ENCODE results near the gene ISLR. TPM values are rescaled to one million over a fixed set of nuclear protein-coding genes. Genes with fewer than 3 reads are reported as not detected.

Gene ISLR
- polyA plus RNA-seq, 2 of the 4 experiments (the other 2 are of a cell fraction): 0.10 to 0.43 TPM

DNA sequence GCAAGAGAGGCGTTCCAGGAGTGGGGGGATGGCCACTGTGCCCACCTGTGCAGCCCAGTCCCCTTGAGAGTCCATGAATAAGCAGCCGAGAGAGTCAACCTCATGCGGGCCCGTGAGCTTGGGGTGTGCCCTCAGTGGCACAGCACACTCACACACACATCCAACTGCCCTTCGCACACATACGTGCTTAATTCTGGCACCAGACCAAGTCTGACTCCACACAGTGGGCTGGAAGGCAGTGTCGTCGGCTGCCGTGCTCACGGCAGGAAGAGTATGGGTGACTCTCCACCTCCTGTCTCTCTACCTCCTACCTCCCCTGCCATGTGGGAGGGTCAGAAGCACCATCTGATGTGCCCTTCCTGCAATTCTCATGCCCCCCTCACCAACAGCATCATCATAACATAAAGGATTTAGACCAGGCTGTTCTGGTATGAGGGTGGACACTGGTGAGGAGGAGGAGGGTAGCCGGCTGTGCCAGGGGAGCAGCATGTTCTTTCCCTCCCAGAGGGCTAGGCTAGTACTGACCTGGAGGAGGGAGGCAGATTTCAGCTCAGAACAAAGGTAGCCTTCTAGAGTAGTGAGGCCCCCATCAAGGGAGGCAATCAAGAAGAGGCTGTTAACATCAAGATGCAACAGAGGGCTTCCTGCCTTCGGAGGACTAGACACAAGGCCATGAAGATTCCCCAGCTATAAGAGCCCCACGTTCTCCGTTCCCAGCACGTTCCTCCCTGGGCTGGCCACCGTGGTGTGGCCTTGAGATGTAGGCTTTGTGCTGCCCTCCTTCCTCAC, 34.3 kb downstream of the ISLR start:
- CTCF ChIA-PET: no interaction called here
- H3K4me1 ChIP-seq: peaks cover 40% of the 10 kb centered on the region
- no peak overlapping the region; a peak in 1 of 6 replicates for H3K27ac ChIP-seq
- TF ChIP-seq POLR2AphosphoS2 (conservative IDR thresholded peaks at IDR 0.05; ENCODE audit: low read length): no peak
- TF ChIP-seq CBX8 (IDR thresholded peaks at IDR 0.05): no peak
- no peak for TF ChIP-seq KDM1A (IDR thresholded peaks at IDR 0.05; ENCODE audit: low read depth)
- TF ChIP-seq CHD2 (IDR thresholded peaks at IDR 0.05; ENCODE audit: low read length, partially characterized antibody): no peak
- TF ChIP-seq JUNB (IDR thresholded peaks at IDR 0.05): no peak
- TF ChIP-seq HOXB13 (CRISPR knock-in tag; IDR thresholded peaks at IDR 0.05; ENCODE audit: low read depth): no peak
- TF ChIP-seq, protein P1, sequence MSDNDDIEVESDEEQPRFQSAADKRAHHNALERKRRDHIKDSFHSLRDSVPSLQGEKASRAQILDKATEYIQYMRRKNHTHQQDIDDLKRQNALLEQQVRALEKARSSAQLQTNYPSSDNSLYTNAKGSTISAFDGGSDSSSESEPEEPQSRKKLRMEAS (IDR thresholded peaks at IDR 0.05): no peak
- TF ChIP-seq, protein P2, sequence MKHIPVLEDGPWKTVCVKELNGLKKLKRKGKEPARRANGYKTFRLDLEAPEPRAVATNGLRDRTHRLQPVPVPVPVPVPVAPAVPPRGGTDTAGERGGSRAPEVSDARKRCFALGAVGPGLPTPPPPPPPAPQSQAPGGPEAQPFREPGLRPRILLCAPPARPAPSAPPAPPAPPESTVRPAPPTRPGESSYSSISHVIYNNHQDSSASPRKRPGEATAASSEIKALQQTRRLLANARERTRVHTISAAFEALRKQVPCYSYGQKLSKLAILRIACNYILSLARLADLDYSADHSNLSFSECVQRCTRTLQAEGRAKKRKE (CRISPR knock-in tag; IDR thresholded peaks at IDR 0.05; ENCODE audit: low read depth): no peak
- no peak for TF ChIP-seq JUN (IDR thresholded peaks at IDR 0.05)
- no peak for TF ChIP-seq ZC3H11A (IDR thresholded peaks at IDR 0.05)
- TF ChIP-seq TP53 (CRISPR knock-in tag; IDR thresholded peaks at IDR 0.05): no peak
- TF ChIP-seq NFE2L2 (conservative IDR thresholded peaks at IDR 0.05; ENCODE audit: low read length): no peak
- no peak for TF ChIP-seq ZSCAN20 (CRISPR knock-in tag; IDR thresholded peaks at IDR 0.05)
- TF ChIP-seq GATA3 (IDR thresholded peaks at IDR 0.05; ENCODE audit: borderline replicate concordance): no peak
- TF ChIP-seq, protein P3, sequence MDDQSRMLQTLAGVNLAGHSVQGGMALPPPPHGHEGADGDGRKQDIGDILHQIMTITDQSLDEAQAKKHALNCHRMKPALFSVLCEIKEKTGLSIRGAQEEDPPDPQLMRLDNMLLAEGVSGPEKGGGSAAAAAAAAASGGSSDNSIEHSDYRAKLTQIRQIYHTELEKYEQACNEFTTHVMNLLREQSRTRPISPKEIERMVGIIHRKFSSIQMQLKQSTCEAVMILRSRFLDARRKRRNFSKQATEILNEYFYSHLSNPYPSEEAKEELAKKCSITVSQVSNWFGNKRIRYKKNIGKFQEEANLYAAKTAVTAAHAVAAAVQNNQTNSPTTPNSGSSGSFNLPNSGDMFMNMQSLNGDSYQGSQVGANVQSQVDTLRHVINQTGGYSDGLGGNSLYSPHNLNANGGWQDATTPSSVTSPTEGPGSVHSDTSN (IDR thresholded peaks at IDR 0.05): no peak
- TF ChIP-seq NR3C1 (IDR thresholded peaks at IDR 0.05): no peak
- POLR2A ChIA-PET: no interaction called here
- no peak overlapping the region for H3K4me3 ChIP-seq
- FAIRE-seq (no peak), DNase-seq (ENCODE audit: low read depth in 1 of 2, low spot score in 1 of 2) (no peak), ATAC-seq (no peak)
- no peaks in the 10 kb centered on the region for H3K9me3 ChIP-seq
- no peak overlapping the region for H3K4me2 ChIP-seq
- 86% methylated on average over 11 of the region's 16 CpGs for WGBS (ENCODE audit: missing lambda C conversion rate)

DNA sequence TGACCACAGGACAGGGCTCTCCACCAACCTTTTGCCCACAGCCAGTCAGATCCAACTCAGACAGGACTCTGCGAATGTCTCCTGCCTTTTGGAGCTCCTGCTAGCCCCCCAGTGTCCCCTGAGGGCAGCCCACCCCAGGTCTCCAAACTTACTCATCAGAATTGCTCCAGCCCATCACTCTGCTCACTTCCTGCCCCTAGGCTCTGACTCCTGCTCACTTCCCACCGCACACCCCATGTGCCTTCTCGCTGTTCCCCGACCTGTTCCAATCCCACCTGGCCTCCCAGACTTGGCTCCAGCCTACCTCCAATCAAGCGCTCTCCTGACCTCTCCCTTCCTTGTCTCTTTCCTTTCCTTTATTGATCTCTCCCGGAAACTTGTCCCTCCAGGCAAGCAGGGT, 35.0 kb downstream of the ISLR start:
- FAIRE-seq: no peak
- 93% methylated on average over 6 of the region's 6 CpGs for WGBS (ENCODE audit: missing lambda C conversion rate)

More for the DNA sequence above, 35.0 kb downstream of the ISLR start:
- ChIA-PET POLR2A (no interaction called here), CTCF (interaction anchor here (0.9 kb wide), 1 partner anchor 17 kb away, joined by 3 read pairs; no protein-coding TSS in a partner anchor)
- peak overlapping the region in 1 of 2 experiments; percentile 49; a peak in 3 of 6 replicates for H3K27ac ChIP-seq
- H3K4me3 ChIP-seq: no peak overlapping the region
- TF ChIP-seq CBX2 (IDR thresholded peaks at IDR 0.05; ENCODE audit: borderline replicate concordance, low read depth): no peak
- TF ChIP-seq, protein P4, sequence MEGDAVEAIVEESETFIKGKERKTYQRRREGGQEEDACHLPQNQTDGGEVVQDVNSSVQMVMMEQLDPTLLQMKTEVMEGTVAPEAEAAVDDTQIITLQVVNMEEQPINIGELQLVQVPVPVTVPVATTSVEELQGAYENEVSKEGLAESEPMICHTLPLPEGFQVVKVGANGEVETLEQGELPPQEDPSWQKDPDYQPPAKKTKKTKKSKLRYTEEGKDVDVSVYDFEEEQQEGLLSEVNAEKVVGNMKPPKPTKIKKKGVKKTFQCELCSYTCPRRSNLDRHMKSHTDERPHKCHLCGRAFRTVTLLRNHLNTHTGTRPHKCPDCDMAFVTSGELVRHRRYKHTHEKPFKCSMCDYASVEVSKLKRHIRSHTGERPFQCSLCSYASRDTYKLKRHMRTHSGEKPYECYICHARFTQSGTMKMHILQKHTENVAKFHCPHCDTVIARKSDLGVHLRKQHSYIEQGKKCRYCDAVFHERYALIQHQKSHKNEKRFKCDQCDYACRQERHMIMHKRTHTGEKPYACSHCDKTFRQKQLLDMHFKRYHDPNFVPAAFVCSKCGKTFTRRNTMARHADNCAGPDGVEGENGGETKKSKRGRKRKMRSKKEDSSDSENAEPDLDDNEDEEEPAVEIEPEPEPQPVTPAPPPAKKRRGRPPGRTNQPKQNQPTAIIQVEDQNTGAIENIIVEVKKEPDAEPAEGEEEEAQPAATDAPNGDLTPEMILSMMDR (IDR thresholded peaks at IDR 0.05): no peak
- TF ChIP-seq NFE2L2 (conservative IDR thresholded peaks at IDR 0.05; ENCODE audit: low read length): no peak
- no peak for TF ChIP-seq FOSL2 (IDR thresholded peaks at IDR 0.05)
- no peak for TF ChIP-seq FOSL2 (CRISPR knock-in tag; IDR thresholded peaks at IDR 0.05)
- TF ChIP-seq, protein P5, sequence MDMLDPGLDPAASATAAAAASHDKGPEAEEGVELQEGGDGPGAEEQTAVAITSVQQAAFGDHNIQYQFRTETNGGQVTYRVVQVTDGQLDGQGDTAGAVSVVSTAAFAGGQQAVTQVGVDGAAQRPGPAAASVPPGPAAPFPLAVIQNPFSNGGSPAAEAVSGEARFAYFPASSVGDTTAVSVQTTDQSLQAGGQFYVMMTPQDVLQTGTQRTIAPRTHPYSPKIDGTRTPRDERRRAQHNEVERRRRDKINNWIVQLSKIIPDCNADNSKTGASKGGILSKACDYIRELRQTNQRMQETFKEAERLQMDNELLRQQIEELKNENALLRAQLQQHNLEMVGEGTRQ (IDR thresholded peaks at IDR 0.05): no peak
- TF ChIP-seq MAFK (IDR thresholded peaks at IDR 0.05; ENCODE audit: partially characterized antibody): no peak
- no peak for TF ChIP-seq HOXB13 (CRISPR knock-in tag; IDR thresholded peaks at IDR 0.05; ENCODE audit: low read depth)
- TF ChIP-seq, protein P6, sequence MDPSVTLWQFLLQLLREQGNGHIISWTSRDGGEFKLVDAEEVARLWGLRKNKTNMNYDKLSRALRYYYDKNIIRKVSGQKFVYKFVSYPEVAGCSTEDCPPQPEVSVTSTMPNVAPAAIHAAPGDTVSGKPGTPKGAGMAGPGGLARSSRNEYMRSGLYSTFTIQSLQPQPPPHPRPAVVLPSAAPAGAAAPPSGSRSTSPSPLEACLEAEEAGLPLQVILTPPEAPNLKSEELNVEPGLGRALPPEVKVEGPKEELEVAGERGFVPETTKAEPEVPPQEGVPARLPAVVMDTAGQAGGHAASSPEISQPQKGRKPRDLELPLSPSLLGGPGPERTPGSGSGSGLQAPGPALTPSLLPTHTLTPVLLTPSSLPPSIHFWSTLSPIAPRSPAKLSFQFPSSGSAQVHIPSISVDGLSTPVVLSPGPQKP (IDR thresholded peaks at IDR 0.05; ENCODE audit: low read depth, low read length): no peak
- TF ChIP-seq, protein P3 (IDR thresholded peaks at IDR 0.05): no peak
- DNase-seq (ENCODE audit: low read depth in 1 of 2, low spot score in 1 of 2) (no peak), ATAC-seq (no peak)
- no peaks in the 10 kb centered on the region for H3K9me3 ChIP-seq
- H3K4me1 ChIP-seq: peaks cover 37% of the 10 kb centered on the region
- H3K4me2 ChIP-seq: no peak overlapping the region

All from A549 (cell line).